M059J (cell line): ENCODE results near the gene SERPINI1. TPM values are rescaled to one million over a fixed set of nuclear protein-coding genes. Genes with fewer than 3 reads are reported as not detected.

Source experiments
- DNase-seq: peaks from one replicate; pipeline ENCODE4 v3.0.0-alpha.2; 2012; ENCODE audit warnings: low read depth
- total RNA-seq: library from RNA; depleted of rRNA; stranded (reverse); fragments of >200 nt; shearing (Covaris generic); gene quantifications from 2 replicates; pipeline ENCODE4 v1.2.3, GENCODE V29; 2014

The SERPINI1 gene
- total RNA-seq, 1 experiment from 2014 or later = 4.4 TPM

DNA sequence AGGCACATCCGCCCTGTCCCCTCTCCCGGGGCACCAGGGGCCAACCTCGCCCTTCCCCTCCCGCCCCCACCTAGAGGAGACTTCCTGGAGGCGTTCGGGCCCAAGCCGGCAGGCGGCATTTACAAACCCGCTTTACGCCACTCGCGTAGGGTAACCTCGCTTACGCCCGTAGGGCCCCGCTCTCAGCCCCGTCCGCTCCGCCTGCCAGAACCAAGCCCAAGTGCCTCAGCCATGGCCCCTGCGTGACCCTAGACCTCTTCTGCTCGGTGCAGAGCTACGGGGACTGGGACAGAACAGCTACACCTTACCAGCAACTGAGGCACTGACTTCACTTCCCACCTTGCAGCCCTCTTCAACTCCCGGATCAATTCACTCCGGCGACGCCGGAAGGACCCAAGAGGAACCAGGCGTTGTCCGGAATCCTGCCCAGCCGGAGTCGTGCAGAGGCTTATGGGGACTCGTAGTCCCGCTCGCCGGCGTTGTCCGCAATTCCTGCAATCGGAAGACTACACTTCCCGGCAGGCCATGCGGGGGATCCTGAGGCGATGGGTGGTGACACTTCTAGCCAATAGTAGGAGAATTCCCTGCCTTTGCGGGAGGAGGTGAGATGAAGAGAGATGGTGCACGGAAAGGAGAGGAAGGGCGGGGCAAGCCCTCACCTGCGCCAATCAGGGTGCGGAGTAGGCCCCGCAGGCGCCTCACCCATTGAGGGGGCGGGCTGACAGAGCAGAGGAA, 856 bp upstream of the SERPINI1 start, which contains the start of gene PDCD10:
Gene PDCD10 (minus strand): TSS at position 395 of the 735 bp plus-strand sequence. CDS start 14,735 bp downstream, outside the sequence.
- peak; percentile 100 for DNase-seq

DNA sequence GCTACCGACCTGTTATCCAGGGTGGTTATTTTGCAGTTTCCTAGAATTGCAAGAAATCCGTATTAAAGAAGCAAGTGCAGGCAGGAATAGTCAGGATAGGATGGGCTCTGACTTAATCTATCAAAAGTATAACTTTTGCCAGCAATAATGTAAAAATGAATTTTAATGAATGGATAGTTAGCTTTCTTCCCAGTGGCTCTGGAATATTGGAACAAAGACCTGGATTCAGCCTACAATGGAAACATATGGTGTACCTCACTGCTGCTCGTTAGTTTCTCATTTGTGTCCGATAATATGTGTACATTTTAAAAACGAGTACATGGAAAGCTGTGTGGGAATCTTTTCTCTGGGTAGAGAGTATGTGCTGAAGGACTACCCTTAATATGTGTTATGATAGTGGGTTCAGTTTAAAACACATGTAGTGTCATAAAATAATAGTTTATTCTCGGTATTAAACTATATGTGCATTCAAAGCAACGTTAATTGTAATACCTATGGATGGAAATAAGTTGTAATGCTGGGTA, 805 bp downstream of the SERPINI1 start:
- DNase-seq = no peak

DNA sequence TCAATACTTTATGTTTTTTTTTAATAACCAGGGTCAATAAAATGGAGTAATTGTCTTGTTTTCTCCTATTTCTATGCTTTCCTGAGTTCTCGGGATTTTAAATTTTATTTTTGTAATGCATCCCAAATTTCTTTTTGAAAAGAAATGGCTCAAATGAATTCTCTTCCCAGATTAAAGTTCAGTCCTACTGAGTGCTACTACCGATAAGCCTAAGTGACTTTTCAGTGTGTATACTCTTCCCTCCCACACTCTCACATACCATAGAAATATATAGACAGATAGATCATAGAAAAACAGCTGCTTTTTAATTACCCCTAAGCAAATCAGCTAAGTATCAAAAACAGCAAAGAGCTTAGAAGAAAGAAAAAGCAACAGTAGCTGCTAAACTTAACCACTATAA, 1.5 kb downstream of the SERPINI1 start:
- no peak for DNase-seq

DNA sequence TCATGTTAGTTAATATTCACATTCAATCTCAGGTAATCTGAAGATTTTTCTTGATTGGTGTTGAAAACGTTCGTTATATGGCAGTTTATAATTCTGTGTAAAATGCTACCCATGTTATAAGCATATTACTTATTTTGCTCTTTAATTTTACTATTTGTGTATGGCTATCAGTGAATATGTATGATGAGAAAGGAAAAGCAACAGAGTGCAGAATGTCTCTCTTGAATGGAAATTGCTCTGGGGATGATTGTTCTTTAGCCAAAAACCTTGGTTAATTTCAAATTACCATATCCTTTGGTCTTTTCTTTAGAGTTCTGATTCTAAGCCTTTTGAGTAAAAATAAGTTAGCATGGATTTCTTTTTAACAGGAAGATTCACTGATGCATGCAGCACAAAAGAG, 2.5 kb downstream of the SERPINI1 start:
- DNase-seq = no peak

DNA sequence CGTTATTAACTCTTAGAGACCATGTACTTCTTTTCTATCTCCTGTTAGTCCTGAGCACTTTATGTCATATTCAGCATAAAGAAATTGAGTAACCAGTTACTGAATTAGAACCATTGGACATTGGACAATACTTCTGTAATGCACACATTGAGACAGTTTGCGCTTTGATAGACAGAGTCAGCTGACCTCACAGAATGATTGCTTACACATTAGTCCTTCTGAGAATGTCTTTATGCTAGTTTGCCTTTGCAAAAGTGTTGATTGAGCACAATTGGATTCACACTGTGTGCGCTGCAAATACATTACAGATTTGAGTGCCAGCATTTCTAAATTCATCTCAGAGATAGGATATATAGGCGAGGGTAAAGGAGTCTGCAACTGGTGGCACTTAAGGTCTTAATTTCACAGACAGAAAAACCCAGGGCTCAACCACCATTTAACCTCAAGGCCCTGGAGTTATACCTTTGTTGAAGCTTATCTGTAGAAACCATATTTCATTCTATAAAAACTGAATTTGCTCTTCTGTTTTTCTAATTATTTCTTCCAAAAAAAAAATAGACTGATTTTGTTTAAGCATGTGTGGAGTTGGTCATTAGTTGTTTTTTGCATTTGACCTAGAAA, 3.8 kb downstream of the SERPINI1 start:
- DNase-seq = no peak

DNA sequence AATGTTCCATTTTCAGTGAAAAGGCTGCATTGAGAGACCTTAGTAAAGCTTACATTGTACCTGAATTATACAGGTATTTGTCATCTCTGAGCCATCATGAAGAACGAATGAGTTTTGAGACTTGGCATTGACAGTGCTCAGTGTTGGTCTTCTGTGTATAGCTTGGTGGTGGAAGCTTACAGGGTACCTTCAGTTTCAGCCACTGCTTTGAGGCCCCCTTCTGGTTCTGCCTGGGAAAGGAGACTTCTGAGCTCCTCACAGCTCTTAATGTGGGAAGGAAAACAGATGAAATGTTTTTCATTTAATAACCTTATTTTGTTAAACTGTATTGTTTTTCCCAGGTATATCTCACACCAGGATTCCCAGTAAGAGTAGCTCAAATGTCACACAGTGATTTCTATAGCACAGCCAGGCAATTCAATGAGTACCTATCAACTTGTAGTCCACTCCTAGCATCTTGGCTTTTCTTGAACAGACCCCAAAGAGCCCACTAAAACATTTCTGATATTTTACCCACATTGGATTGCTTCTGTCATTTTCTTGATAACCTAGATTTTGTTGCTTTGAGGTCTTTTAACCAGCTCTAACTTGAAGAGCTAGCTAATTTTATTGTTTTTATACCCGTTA, 5.6 kb downstream of the SERPINI1 start:
- DNase-seq = peak; percentile 38

DNA sequence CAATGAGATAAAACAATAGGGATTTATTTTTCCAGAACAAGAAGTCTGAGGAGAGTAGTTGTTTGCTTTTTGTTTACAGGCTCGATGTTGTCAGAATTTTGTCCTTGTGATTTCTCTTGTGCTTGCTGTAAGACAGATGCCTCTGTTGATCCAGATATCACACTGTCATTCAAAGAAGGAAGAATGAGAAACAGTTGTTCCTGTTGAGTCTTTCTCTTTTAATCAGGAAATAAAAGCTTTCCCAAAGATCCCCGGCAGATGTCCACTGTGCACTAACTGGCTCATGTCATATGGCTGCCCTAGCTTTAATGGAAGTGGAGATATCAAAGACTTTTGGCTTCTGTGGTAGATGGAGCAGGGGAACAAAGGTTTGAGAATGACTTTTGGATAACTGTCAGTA, 6.8 kb downstream of the SERPINI1 start:
- DNase-seq = no peak

DNA sequence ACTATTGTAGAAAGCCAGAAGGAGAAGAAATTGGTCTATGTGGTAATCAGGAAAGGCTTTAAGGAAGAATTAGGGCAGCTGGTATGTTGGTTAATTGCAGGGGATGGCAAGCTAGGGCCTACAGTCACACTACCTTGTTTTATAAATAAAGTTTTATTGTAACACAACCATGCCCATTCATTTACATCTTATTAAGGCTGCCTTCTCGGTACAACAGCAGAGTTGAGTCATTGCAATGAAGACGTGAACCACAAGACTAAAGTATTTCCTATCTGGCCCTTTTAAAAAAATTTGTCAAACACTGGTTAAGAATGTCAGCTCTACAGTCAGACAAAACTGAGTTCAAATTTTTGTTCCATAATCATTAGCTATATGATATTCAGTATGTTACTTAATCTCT, 8.3 kb downstream of the SERPINI1 start:
- DNase-seq = peak; percentile 34

DNA sequence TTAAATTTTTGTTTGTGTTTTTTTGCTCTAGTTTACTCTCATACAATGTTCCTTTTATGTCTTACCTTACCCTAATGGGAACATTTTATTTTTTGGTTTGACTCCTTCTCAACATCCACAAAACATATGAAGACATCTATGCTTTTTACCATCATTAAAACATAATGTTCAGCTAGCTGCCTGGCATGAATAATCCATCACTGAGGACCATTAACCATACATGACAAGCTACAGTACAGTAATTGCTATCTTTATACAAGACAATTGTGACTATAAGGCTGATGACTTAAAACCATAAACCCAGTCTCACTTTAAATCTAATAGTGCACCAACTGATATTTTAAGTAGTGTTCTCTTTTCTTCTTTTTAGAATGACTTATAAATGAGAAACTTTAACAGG, 13.7 kb downstream of the SERPINI1 start:
- no peak for DNase-seq

DNA sequence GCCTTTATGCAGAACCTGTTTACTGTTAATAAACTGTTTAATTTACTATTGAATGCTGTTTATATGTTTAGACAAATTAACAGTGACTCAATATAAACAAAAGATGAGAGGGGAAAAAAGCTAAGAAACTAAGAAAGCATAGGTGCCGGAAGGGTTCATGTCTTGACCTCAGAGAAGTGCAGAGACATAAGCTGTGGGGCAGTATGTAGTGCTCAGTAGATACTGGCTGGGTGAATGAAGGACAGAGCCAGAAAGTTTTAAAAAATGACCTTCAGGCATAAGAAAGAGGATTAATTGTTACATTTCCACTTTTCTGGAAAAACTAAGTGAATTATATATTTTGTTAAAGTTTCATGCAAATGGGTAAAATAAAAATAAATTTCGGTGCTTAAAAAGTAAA, 14.2 kb downstream of the SERPINI1 start:
- no peak for DNase-seq

DNA sequence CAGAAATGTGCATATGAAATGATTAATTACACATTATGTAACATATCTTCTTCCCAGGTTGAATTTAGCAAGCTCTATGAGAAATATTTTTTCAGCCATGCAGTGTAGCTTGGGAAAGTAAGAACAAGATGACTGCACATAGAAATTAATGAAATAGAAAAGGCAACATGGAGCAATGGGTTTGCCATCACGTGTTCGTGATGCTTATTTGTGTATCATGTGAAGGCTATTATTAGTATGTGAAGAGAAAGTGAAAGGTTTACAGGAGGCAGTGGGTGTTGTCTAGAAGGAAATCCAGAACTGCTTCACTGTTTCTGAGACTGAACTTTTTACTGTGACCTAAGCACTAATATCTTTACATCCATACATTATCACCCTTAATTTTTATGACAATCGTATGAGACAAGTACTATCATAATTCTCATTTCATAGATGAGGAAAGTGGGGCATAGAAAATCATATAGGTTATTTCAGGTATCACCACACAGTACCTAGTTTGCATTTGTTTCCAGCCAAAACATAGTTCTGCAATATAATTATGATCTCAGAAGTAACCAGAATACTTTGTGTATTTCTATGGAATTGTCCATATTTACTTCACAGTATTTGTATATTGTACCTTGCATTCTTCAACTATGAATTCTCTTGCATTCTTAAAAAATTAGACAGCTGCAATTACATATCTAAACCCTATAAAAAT, 14.9 kb downstream of the SERPINI1 start:
- DNase-seq = no peak

DNA sequence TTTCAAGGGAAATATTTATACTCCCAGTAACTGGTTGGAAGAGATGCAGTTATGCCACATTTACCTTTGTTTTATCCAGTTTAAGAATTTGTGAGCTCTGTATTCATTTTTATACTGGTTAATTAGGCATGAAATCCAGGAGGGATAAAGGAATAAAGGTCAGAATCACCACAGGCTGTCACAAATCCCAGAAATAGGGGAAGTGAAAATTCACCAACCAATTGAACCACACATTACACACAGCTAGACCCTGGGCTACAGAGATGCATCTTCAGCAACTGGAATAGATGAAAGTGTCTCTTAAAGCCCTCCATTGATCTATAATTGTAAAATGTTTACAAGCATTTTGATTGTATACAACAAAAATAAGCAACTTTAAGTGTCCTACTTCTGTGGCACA, 18.5 kb downstream of the SERPINI1 start:
- no peak for DNase-seq

DNA sequence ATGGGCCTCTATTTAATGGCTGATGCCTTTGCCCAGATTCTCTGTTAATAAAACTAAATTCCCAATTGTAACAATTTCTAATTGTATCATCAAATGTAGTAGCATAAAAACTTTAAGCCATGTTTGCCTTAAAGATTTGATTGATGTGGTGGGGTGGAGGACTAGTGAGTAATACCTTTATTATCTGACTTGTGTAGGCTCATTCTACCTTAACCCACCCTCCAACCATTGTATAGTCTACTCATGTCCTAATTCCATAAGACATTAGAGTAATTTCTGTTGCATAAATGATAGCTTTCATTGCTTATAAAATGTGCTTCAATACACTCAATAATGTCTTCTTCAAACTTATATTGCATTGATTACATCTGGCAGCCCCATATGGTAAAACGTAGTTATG, 25.8 kb downstream of the SERPINI1 start:
- no peak for DNase-seq

DNA sequence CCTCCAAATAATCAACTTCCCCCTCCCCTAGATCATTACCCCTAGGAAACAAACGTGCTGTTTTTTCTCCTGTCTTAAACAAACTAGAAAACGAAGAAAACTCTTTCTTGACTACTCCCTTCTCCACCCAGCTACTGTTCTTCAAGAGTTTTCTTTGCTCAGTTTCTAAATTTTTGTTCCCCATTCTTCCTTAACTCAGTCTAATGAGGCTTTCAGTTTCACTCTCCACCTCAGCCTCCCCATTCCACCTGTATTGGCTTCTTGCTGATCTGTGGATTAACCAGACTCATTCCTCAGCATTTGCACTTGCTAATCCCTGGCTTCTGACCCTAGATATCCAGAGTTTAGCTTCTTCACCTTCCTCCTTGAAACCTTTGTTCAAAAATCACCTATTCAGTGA, 26.8 kb downstream of the SERPINI1 start:
- no peak for DNase-seq

DNA sequence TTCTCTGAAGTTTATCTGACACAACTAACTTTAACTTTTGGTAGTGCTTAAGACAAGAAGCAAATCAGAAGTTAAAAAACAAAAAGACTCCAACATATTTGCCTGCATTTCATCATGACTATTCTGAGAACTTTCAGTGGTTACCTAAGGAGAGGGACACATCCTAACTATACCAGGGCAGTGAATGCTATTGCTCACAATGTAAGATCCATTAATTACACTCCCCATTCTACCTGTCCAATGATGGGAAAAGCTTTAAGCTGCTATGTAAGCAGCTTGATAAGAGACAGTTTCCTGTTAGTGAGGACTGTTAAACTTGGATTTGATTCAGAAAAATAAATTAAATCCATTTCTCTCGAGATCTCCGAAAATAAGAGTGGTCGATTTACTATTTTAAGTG, 37.5 kb downstream of the SERPINI1 start:
- DNase-seq = no peak

DNA sequence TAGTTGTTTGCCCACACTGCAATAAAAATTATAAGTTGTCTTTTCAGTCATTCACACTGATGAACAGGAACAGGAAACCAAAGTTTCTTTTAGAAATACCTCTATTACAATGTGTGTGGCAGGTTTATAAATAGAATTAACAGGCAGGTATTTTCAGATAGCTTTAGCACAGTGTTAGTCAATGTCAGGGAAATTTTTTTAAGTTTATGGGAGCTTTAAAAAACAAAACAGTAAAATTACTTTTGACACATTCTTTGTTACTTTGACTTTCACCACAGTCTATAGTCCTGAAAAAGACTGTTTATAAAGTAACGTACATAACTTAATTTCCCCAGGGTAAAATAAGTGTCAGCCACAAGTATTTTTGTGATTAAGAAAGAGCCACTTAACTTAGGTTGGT, 38.1 kb downstream of the SERPINI1 start:
- DNase-seq = no peak

DNA sequence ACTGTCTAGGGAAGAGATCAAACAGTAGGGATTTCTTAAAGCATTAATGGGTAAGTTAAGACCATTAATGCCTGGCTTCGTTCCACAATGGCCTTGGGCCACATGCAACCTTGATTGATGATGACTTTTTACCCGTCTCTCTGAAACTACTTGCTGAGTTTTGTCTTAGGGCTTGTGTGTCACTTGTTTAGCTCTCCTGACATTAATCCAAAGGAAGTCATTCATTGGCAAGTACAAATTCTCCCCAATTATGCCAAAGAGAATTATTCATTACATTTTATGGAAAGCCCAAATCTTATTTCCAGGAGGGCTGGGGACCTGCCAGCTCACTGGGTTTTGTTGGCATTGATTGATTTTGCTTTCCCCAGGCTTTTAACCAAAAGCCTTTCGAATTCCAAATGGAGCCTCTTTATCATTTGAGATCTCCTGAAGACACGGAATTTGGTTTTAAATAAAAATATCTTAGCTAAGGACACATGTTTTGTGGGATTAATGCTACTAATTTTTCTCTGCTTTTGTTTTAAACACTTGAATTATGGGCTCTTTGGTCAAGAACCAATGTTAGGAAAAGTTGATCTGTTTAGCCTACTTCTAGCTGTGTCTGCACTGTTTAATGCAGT, 40.7 kb downstream of the SERPINI1 start:
- peak; percentile 28 for DNase-seq

DNA sequence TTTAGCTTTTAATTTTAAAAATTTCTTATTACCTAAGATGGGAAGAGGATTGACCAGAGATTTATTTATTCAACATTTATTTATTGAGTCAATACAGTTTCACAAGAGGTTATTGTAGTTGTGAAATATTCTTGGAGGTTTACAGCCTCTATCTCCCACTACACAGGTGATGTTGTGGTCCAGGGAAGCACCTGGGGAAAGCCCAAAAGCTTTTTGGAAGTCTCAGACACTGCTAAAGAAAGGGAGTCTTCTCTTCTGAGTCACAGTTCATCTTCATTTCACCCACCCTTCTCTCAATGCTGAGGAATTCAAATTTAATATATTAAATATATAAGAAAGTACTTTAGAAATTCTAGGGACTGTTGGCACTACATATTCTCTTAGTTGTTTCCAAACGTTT, 41.8 kb downstream of the SERPINI1 start:
- no peak for DNase-seq

DNA sequence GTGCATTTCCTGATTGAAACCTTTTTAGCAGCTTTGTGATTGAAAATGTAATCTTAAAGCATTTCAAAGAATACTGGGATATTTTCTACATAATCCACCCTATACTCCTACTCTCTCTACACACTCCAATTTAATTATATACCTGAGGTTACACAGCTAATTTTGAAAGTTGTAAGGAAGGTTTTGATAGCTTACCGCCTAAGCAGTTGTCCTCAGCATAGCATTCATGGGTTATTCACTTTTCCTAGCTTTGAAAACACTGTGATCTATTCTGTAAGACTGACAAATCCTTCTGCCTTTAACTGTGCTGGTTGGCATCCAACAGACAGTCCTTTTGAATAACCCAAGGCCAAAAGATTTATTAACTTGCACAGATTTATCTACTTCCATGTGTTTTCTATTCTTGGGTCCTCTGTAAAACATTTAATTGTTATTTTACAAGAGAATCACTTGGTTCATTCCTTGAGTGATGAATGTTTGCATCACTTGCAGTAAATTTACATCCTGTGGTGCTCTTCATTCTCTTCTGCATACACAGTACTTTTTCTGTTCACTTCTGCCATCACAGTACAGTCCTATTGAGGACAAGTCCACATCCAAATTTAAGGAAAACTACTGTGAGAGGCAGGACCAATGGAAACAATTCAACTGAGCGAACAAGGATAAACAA, 44.8 kb downstream of the SERPINI1 start:
- no peak for DNase-seq

DNA sequence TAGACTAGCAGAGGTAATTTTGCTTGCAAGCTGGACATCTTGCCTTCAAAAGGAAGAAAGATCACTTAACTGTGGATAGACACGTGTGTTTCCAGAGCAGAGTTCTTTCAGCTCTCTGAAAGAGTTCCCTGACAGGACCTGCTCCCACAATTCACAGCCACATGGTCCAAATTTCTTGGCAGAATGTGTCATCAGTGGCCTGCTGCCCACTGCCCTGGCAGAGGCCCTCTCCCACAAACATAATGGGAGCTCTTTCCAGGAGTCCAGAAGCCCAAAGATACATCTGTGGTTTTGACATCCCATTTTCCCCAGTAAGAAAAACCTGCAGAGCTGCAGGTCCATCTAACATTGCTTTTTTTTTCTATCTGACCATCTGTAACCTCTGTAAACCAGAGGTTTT, 48.3 kb downstream of the SERPINI1 start:
- peak; percentile 7 for DNase-seq

DNA sequence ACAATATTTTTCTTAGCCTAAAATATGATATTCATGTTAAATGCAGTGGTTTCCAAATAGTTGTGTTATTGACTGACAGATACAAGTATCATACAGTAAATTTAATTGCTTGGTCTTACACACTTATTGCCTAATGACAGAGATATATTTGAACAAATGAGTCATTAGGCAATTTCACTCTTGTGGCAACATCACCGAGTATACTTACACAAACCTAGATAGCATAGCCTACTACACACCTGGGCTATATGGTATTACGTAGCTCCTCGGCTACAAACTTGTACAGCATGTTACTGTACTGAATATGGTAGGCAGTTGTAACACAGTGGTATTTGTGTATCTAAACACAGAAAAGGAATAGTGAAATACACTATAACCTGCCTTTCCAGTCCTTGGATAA, 50.3 kb downstream of the SERPINI1 start:
- DNase-seq = no peak
